Mesenchymal stem cell (in vitro differentiated cells and primary cell): Measurements from ENCODE around the gene SMIM12.

Experiments used
- DNase-seq: peaks from one replicate; pipeline ENCODE4 v3.0.0-alpha.2; 2013
- H2AFZ ChIP-seq: one replicate; pipeline ENCODE4 v1.6.1; 2013; ENCODE audit warnings: low read depth, mild to moderate bottlenecking, control low read depth, inconsistent platforms, low read length, moderate library complexity
- H2AK5ac ChIP-seq: 2 replicates; pipeline ENCODE4 v1.6.1; 2013; ENCODE audit warnings: low read length, moderate library complexity, mild to moderate bottlenecking, inconsistent platforms; ENCODE audit not compliant: severe bottlenecking
- H2BK120ac ChIP-seq: one replicate; pipeline ENCODE4 v1.6.1; 2013; ENCODE audit warnings: low read depth, mild to moderate bottlenecking, inconsistent platforms, low read length, moderate library complexity
- H2BK12ac ChIP-seq, 2 experiments: one replicate each; pipeline ENCODE4 v1.6.1; 2013; ENCODE audit warnings: inconsistent platforms in 2 of 2, low read length in 2 of 2, mild to moderate bottlenecking in 2 of 2, moderate library complexity in 2 of 2, control low read depth in 1 of 2
- H2BK15ac ChIP-seq: one replicate; pipeline ENCODE4 v1.6.1; 2013; ENCODE audit warnings: mild to moderate bottlenecking, low read depth, inconsistent platforms; ENCODE audit not compliant: poor library complexity, severe bottlenecking
- H2BK5ac ChIP-seq: 2 replicates; pipeline ENCODE4 v1.6.1; 2013; ENCODE audit warnings: low read depth, mild to moderate bottlenecking, low read length, control low read depth, inconsistent platforms; ENCODE audit not compliant: poor library complexity, severe bottlenecking
- H3K14ac ChIP-seq, 2 experiments: one replicate each; pipeline ENCODE4 v1.6.1; 2013; ENCODE audit warnings: inconsistent platforms in 2 of 2, low read length in 2 of 2, control low read depth in 1 of 2, mild to moderate bottlenecking in 1 of 2, moderate library complexity in 1 of 2
- H3K18ac ChIP-seq, 2 experiments: one replicate each; pipeline ENCODE4 v1.6.1; 2013; ENCODE audit warnings: inconsistent platforms in 2 of 2, low read length in 2 of 2, control low read depth in 1 of 2, low read depth in 1 of 2, mild to moderate bottlenecking in 1 of 2
- H3K23ac ChIP-seq, 2 experiments: one replicate each; pipeline ENCODE4 v1.6.1; 2013; ENCODE audit warnings: inconsistent platforms in 2 of 2, low read length in 2 of 2, mild to moderate bottlenecking in 2 of 2, moderate library complexity in 2 of 2, control low read depth in 1 of 2
- H3K27ac ChIP-seq: 2 replicates; pipeline ENCODE4 v1.5.1; 2013; ENCODE audit warnings: mild to moderate bottlenecking, moderate library complexity, low read length, control low read depth, inconsistent platforms; ENCODE audit not compliant: poor library complexity, severe bottlenecking
- H3K27me3 ChIP-seq, 2 experiments: 2 replicates each; pipeline versions ENCODE4 v1.6.1 to v1.7.0; 2013; ENCODE audit warnings: low read length in 2 of 2, mild to moderate bottlenecking in 2 of 2, moderate library complexity in 2 of 2, control low read depth in 1 of 2, inconsistent platforms in 1 of 2; ENCODE audit not compliant: control insufficient read depth in 1 of 2, insufficient read depth in 1 of 2
- H3K36me3 ChIP-seq, 2 experiments: 2 replicates each; pipeline versions ENCODE4 v1.6.1 to v1.7.0; 2013; ENCODE audit warnings: low read length in 2 of 2, control low read depth in 1 of 2, inconsistent platforms in 1 of 2, low read depth in 1 of 2, mild to moderate bottlenecking in 1 of 2; ENCODE audit not compliant: insufficient read depth in 2 of 2, control insufficient read depth in 1 of 2
- H3K4ac ChIP-seq, 2 experiments: one replicate each; pipeline ENCODE4 v1.6.1; 2013; ENCODE audit warnings: inconsistent platforms in 2 of 2, low read length in 2 of 2, mild to moderate bottlenecking in 2 of 2, moderate library complexity in 2 of 2, control low read depth in 1 of 2, low read depth in 1 of 2
- H3K4me1 ChIP-seq: 2 replicates; pipeline ENCODE4 v1.6.1; 2013; ENCODE audit warnings: low read depth, low read length, control low read depth; ENCODE audit not compliant: control insufficient read depth, insufficient read depth
- H3K4me2 ChIP-seq: 2 replicates; pipeline ENCODE4 v1.6.1; 2013; ENCODE audit warnings: low read length, mild to moderate bottlenecking, inconsistent platforms; ENCODE audit not compliant: poor library complexity, severe bottlenecking
- H3K4me3 ChIP-seq, 2 experiments: 2 replicates each; pipeline versions ENCODE4 v1.5.1 to v1.7.0; 2013; ENCODE audit warnings: low read length in 2 of 2, mild to moderate bottlenecking in 2 of 2, control low read depth in 1 of 2, low read depth in 1 of 2; ENCODE audit not compliant: insufficient read depth in 1 of 2
- H3K79me1 ChIP-seq: replicated peaks from 2 replicates; pipeline ENCODE4 v1.6.1; 2013; ENCODE audit warnings: mild to moderate bottlenecking, control low read depth, low read length, inconsistent platforms; ENCODE audit not compliant: poor library complexity, severe bottlenecking
- H3K9ac ChIP-seq: 2 replicates; pipeline ENCODE4 v1.7.0; 2013; ENCODE audit warnings: mild to moderate bottlenecking, low read length, moderate library complexity
- H3K9me3 ChIP-seq: 2 replicates; pipeline ENCODE4 v1.7.0; 2013; ENCODE audit warnings: mild to moderate bottlenecking, low read length; ENCODE audit not compliant: control insufficient read depth
- H4K8ac ChIP-seq: one replicate; pipeline ENCODE4 v1.6.1; 2013; ENCODE audit warnings: inconsistent platforms, mild to moderate bottlenecking, low read length, moderate library complexity
- H4K91ac ChIP-seq: one replicate; pipeline ENCODE4 v1.6.1; 2013; ENCODE audit warnings: mild to moderate bottlenecking, low read length, inconsistent platforms
- WGBS: methylation state at CpG from one replicate; pipeline ENCODE4 v1.1.7; 2013; ENCODE audit warnings: mixed read lengths; 5-methylcytosine and 5-hydroxymethylcytosine counted together

Gene SMIM12

GRCh38 chr1:34840426-34840825 is 19.1 kb downstream of the SMIM12 start:
- Histone ChIP-seq H2BK5ac (no peak overlapping the region), H3K4me3 (no peak overlapping the region), H2BK120ac (no peak overlapping the region), H3K27me3 (no peaks in the 10 kb centered on the region), H3K4me2 (no peak overlapping the region), H2BK15ac (no peak overlapping the region), H3K79me1 (peaks cover 8% of the 10 kb centered on the region), H2AFZ (no peak overlapping the region), H2AK5ac (no peak overlapping the region), H3K27ac (no peak overlapping the region), H4K91ac (no peak overlapping the region), H4K8ac (no peak overlapping the region), H3K14ac (no peak overlapping the region), H2BK12ac (no peak overlapping the region), H3K9ac (no peak overlapping the region), H3K9me3 (no peaks in the 10 kb centered on the region), H3K36me3 (no peaks in the 10 kb centered on the region), H3K18ac (no peak overlapping the region), H3K4ac (no peak overlapping the region), H3K4me1 (peaks cover 10% of the 10 kb centered on the region), H3K23ac (no peak overlapping the region)
- 78% methylated on average over 3 of the region's 3 CpGs for WGBS
- no peak for DNase-seq

- H3K27ac ChIP-seq: no peak overlapping the region
- peaks cover 10% of the 10 kb centered on the region for H3K4me1 ChIP-seq
- DNase-seq: no peak
These were observed 19.8 kb downstream of the SMIM12 start for GRCh38 chr1:34839526-34840305.

GRCh38 chr1:34833711-34834110 is 25.8 kb downstream of the SMIM12 start:
- Histone ChIP-seq H3K27ac (no peak overlapping the region), H3K4me3 (no peak overlapping the region), H2BK5ac (no peak overlapping the region), H3K4ac (no peak overlapping the region), H3K9me3 (no peaks in the 10 kb centered on the region), H2AK5ac (no peak overlapping the region), H2BK15ac (no peak overlapping the region), H3K36me3 (peaks cover 0 to 4% of the 10 kb centered on the region in 2 experiments), H3K9ac (no peak overlapping the region), H3K23ac (no peak overlapping the region), H4K91ac (no peak overlapping the region), H2BK120ac (no peak overlapping the region), H3K4me2 (no peak overlapping the region), H3K4me1 (peaks cover 8% of the 10 kb centered on the region), H3K18ac (no peak overlapping the region), H3K14ac (no peak overlapping the region), H3K79me1 (no peaks in the 10 kb centered on the region), H2BK12ac (no peak overlapping the region), H3K27me3 (no peaks in the 10 kb centered on the region), H2AFZ (no peak overlapping the region), H4K8ac (no peak overlapping the region)
- WGBS: 95% methylated on average over 1 of the region's 1 CpG
- DNase-seq: no peak

More at GRCh38 chr1:34839526-34840305, 19.8 kb downstream of the SMIM12 start:
- peaks cover 4% of the 10 kb centered on the region for H3K79me1 ChIP-seq
- H2BK5ac ChIP-seq: no peak overlapping the region
- no peak overlapping the region for H3K4me3 ChIP-seq
- H3K4me2 ChIP-seq: no peak overlapping the region
- H2BK15ac ChIP-seq: no peak overlapping the region
- no peak overlapping the region for H4K91ac ChIP-seq
- H3K9ac ChIP-seq: no peak overlapping the region
- 81% methylated on average over 14 of the region's 14 CpGs for WGBS
- H3K4ac ChIP-seq: no peak overlapping the region
- H3K18ac ChIP-seq: no peak overlapping the region
- H2AK5ac ChIP-seq: no peak overlapping the region
- no peak overlapping the region for H2BK120ac ChIP-seq
- no peak overlapping the region for H3K14ac ChIP-seq
- H2AFZ ChIP-seq: no peak overlapping the region
- H2BK12ac ChIP-seq: no peak overlapping the region
- H3K9me3 ChIP-seq: no peaks in the 10 kb centered on the region
- no peaks in the 10 kb centered on the region for H3K36me3 ChIP-seq
- no peaks in the 10 kb centered on the region for H3K27me3 ChIP-seq
- H4K8ac ChIP-seq: no peak overlapping the region
- H3K23ac ChIP-seq: no peak overlapping the region

- Histone ChIP-seq H3K4me1 (peaks cover 5% of the 10 kb centered on the region), H3K4me3 (no peak overlapping the region), H2AK5ac (no peak overlapping the region), H2AFZ (no peak overlapping the region), H3K14ac (no peak overlapping the region), H2BK5ac (no peak overlapping the region), H4K8ac (no peak overlapping the region), H3K4ac (no peak overlapping the region), H3K18ac (no peak overlapping the region), H3K4me2 (no peak overlapping the region), H2BK120ac (no peak overlapping the region), H3K9me3 (no peaks in the 10 kb centered on the region), H3K27ac (no peak overlapping the region), H2BK15ac (no peak overlapping the region), H4K91ac (no peak overlapping the region), H3K27me3 (peaks cover 0 to 10% of the 10 kb centered on the region in 2 experiments), H3K9ac (no peak overlapping the region), H2BK12ac (no peak overlapping the region), H3K36me3 (peaks cover 0 to 4% of the 10 kb centered on the region in 2 experiments), H3K79me1 (no peaks in the 10 kb centered on the region), H3K23ac (no peak overlapping the region)
- 80% methylated on average over 6 of the region's 6 CpGs for WGBS
- no peak for DNase-seq
These were observed 27.8 kb downstream of the SMIM12 start for GRCh38 chr1:34831721-34832246.
